NCI-H2081 (cell line): ENCODE data around the gene UBTF.
"Not testable (repeated sequence)": the region's sequence is repeated elsewhere in the genome, so short reads cannot be mapped to it uniquely, and the experiment has no call there.

Source experiments
- DNase-seq, 2 experiments: peaks; one replicate each; lab custom pipeline; 2025; lab: John Stamatoyannopoulos, UW

Gene UBTF

DNA sequence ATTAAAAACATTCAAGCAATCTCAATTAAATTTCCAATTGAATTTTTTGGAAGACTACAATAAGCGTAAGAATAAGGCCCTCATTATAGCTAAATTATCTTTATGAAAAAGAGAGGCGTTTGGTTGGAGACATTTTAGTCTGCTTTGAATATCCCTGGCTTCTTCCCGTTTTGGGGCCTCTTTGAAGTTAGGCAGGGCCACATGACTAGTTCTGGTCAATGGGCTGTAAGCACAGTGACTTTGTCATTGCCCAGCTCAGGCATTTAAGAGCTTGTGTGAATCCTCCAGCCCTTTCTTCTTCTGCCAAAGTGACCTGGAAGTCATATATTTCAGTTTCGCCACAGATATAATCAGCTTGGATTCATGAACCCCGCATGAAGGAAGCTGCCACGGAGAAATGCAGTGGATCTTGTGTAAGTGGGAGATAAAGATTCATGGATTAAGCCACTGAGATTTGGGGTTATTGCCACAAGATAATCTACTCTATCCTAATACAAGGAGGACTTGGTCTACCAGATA is 21.7 kb upstream of the UBTF start:
- DNase-seq = no peak

DNA sequence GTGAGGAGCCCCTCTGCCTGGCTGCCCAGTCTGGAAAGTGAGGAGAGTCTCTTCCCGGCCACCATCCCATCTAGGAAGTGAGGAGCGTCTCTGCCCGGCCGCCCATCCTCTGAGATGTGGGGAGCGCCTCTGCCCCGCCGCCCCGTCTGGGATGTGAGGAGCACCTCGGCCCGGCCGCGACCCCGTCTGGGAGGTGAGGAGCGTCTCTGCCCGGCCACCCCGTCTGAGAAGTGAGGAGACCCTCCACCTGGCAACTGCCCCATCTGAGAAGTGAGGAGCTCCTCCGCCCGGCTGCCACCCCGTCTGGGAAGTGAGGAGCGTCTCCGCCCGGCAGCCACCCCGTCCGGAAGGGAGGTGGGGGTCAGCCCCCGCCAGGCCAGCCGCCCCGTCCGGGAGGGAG is 18.4 kb upstream of the UBTF start:
- DNase-seq = not testable (repeated sequence)

DNA sequence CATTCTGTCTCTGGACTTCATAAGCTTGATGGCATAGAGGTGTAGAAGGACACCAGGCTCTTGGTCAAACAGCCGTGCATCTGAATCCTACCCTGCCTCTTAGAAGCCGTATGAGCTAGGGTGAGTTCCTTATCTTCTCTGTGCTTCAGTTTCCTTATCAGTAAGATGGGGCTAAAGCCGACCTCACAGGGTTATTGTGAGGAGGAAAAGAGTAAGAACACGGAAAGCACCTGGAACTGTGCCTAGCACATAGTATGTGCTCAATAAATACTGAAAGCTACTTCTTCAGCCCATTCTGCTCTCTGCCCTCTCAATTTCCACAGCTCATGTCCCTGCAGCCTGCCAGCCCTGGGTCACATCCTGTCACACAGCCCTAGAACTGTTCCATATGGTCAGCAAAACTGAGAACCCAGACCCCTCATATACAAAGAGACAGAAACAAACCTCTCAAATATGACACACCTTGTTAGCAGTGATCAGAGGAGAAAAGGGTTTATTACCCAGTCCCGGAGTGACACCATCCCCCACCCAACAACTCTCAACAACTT is 17.0 kb upstream of the UBTF start:
- DNase-seq = no peak

DNA sequence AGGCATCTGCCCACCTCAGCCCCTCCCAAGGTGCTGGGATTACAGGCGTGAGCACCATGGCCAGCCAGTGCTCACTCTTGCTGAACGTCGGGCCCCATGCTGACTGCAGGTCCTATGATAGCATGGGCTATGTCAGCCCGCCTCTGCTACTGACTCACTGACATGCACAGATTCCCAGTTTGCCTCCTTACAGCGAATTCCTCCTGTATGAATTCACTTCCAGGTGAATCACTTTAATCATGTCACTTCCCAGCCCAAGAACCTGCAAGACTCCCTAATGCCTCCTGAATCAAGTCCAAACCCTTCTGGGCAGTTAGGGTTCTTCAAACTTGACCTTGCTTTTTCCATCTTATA is 16.1 kb upstream of the UBTF start:
- no peak for DNase-seq

DNA sequence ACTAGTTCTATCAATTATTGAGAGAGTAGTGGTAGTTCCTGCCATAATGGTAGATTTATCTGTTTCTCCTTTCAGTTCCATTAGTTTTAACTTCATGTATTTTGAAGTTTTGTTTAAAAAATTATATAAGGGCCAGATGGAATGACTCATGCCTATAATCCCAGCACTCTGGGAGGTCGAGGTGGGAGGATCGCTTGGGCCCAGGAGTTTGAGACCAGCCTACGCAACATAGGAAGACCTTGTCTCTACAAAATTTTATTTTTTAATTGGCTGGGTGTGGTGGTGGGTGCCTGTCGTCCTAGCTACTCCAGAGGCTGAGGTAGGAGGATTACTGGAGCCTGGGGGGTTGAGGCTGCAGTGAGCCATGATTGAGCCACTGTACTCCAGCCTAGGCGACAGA is 14.1 kb upstream of the UBTF start:
- DNase-seq = no peak

DNA sequence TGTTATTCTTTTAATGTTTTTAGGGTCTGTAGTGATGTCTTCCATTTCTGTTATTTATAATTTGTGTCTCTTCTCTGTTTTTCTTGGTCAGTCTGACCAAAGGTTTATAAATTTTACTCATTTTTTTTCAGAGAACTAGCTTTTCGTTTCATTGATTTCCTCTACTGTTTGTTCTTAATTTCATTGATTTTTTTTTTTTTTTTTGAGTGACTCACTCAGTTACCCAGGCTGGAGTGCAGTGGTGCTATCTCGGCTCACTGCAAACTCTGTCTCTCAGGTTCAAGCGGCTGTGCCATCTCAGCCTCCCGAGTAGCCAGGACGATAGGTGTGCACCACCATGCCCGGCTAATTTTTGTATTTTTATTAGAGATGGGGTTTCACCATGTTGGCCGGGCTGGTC is 12.6 kb upstream of the UBTF start:
- no peak for DNase-seq

DNA sequence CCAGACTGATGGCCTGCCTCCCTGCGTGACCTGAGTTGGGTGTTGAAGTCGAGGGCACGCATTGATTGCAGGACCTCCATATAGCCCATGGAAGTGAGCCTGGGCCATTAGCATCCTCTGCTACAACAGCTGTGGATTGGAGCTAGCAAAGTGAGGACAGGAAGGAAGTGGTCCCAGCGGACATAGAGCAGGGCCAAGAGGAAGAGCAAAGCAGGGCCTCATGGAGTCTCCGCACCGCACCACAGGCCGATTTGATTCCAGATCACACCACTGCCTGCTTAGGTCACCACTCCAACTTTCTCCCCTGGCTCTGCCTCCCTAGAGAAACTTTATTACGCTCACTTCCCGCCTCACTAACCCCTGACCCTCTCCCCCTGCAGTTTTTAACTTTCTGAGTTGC is 10.7 kb upstream of the UBTF start:
- no peak for DNase-seq

DNA sequence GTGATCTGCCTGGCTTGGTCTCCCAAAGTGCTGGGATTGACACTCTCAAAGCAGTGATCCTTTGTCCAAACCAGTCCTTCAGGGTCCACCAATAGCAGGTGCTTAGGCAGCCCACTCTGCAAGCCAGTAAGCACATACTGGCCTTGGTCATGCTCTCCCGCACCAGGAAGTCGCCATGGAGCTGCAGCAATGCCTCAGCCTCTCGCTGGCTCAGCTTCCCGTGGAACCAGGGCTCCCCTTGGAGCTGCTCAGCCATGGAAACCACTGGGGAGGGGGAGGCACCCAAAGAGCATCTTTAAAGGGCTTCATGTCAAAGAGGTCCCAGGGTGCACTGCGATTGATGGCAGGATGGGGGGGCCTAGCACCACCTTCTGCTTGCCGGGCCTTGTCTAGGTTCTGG is 9.6 kb upstream of the UBTF start:
- DNase-seq = no peak

DNA sequence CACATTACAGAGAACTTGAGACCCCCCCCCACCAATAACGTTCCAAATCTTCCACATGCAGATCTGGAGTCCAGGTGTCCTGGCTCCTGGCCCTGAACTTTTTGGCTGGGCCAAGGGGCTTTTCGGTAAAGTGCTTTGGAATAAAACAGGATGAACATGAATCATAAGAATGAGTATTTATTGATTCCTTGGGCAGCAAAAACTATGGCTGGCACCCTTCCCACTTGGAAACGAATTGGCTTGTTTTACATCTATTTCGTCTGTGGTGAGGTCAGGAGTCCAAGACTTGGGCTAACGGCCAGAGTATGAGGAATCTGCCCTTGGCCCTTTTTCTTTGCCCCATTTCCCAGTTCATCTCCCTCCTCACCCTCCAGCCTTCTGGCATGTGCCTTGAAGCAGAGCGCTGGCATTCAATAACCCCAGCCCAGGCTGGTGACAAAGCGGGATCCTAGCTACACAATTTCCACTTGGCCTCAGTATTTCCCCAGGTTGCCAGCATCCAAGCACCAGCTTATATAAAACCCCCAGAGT is 4.1 kb upstream of the UBTF start:
- no peak for DNase-seq

DNA sequence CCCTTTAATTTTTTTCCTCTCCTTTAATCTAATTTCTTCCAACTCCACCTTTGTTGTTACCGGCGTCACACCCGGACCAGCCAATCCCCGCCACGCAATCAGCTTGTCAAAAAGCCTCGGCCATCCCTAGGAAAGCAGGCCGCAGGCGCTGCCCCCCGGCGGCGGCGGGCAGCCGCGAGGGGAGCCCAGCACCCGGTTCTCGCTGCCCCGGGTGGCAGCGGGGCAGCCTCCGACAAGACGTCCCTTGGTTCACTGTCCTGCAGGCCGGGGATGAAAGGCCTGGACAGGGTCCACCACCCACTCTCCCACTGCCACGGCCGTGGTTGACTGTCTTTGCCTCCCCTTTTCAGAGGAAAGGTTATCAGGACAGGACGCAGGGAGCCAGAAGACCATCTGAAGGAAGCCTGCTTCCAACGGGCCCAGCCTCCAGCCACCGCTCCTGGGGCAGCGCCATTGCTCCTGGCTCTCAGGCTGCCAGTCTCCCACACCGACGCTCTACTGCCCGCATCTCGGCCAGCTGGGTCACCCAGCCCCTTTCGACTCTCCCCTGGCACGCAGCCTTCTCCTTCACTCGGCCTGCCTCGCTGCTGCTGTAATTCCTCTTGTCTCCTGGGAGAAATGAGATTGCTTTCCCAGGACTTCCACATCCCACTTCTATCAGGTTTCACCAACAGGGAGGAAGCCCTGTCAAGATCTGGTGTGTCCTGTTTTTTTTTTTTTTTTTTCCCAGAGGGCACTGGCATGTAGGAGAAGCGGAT is 2.8 kb upstream of the UBTF start:
- peak; percentile 80 to 93 for DNase-seq

DNA sequence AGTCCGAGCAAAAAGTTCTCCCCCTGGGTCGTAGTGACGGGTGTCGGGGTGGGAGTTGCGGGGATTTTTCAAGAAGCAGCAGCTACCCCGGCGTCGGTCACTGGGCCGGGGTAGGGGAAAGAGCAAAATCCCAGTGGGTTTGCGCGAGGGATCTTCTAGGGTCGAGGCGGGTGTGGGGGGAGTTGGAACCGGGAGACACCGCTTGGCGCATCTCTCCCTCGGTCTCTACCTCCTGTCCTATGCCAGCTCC is 2.3 kb upstream of the UBTF start:
- DNase-seq = no peak

DNA sequence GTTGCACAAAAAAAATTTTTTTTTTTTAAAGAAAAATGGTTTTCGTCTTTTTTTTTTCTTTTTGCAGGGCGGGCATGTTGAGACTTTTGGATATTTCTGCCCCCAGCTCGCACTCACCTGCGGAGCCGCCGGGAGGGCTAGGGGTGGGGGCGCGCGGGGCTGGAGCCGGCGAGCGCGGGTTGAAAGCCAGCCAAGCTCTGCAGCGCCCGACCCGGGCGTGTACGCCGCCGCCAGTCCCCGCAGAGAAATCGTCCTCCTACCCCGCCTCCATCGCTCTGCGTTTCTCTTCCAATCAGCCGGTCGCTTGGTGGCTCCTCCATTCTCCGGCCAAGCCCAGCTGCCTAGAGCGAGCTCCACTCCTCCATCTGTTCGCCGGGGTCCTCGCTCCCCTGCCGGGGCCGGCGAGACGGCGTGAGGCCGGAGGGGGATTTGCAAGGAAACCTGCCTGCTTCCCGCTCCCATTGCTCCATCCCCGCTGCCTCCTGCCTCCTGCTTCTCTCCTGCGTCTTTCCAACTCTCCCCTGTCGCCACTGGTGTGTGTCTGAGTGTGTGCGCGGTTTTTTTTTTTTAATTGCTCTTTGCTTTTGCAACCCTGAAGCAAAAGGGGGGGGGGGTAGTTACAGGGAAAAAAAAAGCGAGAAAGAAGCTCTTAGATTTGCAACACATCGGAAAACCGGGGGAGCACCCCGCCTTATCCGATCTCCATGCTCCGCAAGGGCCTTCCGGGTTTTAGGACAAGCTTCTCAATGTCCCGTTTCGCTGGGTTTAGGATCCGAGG is 1.8 kb upstream of the UBTF start:
- DNase-seq = peak; percentile 84 to 87

DNA sequence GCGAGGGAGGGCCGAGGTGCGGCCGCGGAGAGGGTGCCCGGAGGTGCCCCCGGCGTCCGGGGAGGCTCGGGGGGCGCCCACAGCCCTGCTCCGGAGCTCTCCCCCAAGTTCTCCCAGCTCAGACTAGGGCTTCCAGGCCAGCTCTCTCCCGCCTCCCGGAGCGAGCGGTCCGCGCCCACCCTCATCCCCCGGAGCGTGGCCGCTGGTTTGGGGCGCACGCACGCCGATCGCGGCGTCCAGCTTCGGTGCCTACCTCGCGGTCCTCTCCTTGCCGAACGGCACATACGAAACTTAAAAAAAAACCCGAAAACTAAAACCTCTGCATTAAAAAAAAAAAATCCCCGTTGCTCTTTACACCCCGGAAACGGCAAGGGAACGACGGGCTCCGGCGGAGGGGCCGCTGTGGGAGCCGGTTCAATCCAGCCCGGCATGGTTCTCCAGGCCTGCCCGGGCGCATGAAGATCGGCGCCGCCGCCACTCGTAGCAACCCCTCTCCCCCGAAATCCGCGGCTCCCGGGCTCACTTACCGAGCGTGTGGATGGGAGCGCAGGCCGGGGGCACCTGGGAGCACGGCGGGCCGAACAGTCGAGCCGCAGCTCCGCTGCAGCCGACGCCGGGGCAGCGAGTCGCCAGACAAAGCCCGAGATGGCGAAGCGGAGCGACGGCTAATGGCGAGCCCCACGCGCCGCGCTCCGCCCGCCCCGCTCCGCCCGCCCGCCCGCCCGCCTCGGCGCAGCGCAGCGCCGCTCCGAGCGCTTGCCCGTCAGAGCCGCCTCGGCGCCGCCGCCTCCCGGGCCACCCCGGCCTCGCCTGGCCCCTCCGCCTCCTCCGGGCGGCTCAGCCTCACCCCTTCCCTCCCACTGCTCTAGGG is 973 bp upstream of the UBTF start:
- DNase-seq = peak; percentile 60 to 67

DNA sequence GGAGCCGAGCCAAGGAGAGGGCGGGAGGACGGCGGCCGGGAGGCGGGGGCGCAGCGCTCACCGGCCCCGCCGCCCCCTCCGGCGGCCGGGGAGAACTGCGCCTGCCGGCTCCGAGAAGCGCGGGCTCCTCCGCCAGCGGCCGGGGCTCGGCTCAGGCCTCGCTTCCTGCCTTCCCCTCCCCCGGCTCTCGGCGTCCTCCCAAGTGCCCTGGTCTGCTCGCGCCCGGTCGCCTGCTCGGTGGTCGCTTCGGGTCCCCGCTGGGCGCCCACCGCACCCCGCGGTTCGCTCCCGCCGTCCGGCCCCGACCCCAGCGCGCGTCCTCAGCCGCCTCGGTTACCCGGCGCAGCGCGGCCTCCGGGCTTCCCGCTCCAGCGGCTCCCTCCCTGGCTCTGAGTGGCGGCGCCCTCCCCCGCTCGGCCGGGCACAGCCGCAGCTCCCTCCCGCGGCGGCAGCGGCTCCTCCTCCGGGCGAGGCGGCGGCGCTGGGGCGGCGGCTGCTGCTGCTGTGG is 313 bp downstream of the UBTF start:
- DNase-seq = peak in 1 of 2 experiments; percentile 81

DNA sequence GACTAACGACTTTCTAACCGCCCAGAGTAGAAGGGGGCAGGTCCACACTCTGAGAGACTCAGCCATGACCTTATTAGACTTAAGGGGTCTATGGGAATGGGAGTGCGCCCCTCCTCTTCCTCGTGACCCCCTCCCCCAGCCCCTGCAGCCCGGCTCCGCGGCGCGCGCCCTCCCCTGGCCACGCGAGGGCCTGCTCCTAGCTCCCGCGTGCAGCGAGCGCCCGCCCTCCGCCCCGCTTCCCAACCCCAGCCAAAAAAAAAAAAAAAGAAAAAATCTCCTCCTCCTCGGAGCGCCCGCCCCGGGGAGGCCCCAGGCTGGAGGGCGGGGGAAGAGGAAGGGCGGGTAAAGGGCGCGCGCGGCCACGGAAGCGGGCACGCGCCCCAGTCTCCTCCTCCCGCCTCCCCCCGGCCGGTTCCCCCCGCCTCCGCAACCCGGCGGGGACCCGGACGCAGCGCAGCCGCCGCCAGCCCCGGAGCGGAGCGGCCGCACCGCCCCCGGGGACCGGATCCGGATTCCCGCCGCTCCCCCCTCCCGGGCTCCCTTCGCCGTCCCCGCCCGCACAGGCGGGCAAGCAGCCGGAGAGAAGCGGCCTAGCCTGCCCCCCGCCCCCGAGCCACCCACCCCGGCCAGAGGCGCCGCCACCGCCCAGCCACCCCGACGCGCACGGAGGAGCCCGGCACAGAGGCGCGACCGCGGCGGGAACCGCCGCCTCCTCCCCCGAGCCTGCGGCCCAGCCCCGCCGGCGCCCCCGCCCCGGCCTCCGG is 949 bp downstream of the UBTF start:
- peak; percentile 93 to 96 for DNase-seq

DNA sequence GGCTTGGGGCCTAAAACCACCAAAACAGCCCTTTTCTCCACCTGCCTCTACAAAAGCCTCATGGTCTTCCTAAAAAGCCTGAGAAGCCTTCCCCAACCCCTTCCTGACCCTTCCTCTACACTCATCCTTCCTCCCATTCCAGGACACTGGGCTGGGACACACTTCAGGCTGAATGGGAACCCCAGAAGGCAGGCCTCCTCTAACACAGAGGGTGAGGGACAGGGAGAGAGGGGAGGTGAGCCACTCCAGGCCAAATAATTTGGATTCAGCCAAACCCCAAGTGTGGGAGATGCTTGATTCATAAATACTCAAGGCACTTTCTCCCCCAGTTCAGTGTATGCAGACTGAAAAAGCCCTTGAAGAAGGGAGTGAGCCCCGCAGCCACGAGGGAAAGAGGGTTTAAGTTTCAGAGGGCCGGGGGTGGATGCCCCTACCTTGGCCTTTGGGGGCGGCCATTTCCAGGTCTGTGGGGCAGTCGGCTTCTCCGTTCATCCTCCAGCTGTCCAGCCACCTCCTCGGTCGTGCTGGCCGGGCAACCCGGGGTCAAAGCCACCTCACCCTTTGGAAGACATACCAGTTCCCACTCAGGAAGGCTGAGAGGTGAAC is 1.6 kb downstream of the UBTF start:
- DNase-seq = no peak

DNA sequence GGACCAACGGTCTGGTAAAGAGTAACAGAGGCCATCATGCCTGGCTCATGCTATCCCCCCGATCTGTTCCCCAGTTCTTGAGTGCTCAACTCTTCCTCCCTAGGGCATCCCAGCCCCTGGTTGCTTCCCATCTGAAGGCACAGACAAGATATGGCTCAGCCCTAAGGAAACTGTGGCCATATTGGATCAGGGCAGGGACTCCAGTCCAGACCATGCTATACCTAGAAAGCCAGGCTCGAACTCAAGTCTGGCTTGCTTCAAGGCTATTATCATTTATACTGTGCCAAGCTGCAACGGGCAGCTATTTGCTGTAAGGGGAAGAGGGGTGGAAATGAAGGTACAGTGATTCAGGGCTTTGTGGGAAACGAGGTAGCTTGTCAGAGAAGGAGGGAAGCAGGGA is 2.8 kb downstream of the UBTF start:
- no peak for DNase-seq

DNA sequence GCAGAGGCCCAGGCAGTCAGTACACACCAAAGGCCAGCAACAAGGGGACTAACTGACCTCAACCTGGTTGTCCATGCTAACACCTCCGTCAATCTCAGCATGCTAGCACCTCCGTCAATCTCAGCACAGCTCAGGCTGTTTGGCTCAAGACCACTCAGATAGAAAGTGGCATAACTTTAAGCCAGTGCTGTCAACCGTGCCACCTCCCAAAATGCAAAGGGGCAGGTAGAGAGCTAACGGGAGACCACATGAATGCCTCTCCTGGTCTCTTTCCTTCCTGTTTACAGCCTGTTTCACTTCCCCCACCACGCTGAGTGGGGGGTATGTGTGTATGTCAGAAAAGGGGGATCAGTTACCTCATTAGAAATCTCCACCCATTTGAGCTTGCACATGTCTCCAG is 3.3 kb downstream of the UBTF start:
- DNase-seq = no peak

DNA sequence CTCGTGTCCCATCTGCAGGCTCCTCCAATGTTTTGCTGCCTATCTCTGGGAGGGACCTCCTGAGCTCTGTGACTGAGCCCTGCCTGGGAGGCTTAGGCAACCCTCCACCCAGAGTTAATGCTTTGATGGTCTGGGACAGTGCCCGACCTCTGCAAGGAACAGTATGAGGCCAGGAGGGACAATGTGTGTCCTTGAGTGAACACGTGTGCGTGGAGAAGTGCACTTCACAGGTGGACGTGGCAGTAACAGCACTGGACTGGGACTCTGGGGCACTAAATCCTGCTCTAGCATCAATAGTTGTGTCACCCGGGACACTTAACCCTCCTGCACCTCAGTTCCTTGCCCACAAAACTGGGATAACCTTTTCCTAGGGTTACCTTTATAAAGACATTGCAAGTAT is 4.6 kb downstream of the UBTF start:
- no peak for DNase-seq

DNA sequence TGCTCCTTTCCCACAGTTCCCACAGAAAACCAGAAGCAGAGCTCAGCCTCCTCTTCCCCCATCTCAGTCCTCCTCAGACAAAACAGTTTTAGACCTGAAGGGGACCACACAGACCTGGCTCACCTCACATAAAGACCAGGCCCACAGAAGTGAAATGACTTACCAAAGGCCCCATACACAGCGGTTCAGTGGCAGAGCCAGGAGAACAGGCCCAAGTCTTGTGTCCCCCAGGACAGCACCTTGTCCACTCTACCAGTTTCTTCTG is 5.3 kb downstream of the UBTF start:
- DNase-seq = no peak
